ENCODE measurements around the gene BRD7. TPM values are rescaled to one million over a fixed set of nuclear protein-coding genes. Genes with fewer than 3 reads are reported as not detected.

BRD7 gene
- total RNA-seq, 6 experiments from 2014 or later, result 16.9 to 24.1 (median 20.2) TPM

GRCh38 chr16:50270510-50271147, 98.2 kb downstream of the BRD7 start:
- 67% methylated on average over 1 of the region's 13 CpGs for WGBS (ENCODE audit: insufficient coverage, low coverage, low lambda C conversion rate, missing lambda C conversion rate)
- intact Hi-C loops (cut with DNase I), result no loop called here
- TF ChIP-seq POLR2A (IDR thresholded peaks at IDR 0.05), result no peak
- TF ChIP-seq, protein P1, sequence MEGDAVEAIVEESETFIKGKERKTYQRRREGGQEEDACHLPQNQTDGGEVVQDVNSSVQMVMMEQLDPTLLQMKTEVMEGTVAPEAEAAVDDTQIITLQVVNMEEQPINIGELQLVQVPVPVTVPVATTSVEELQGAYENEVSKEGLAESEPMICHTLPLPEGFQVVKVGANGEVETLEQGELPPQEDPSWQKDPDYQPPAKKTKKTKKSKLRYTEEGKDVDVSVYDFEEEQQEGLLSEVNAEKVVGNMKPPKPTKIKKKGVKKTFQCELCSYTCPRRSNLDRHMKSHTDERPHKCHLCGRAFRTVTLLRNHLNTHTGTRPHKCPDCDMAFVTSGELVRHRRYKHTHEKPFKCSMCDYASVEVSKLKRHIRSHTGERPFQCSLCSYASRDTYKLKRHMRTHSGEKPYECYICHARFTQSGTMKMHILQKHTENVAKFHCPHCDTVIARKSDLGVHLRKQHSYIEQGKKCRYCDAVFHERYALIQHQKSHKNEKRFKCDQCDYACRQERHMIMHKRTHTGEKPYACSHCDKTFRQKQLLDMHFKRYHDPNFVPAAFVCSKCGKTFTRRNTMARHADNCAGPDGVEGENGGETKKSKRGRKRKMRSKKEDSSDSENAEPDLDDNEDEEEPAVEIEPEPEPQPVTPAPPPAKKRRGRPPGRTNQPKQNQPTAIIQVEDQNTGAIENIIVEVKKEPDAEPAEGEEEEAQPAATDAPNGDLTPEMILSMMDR (IDR thresholded peaks at IDR 0.05), result no peak
- Histone ChIP-seq H3K27me3 (no peaks in the 10 kb centered on the region), H3K4me3 (no peak overlapping the region), H3K27ac (no peak overlapping the region), H3K36me3 (no peaks in the 10 kb centered on the region), H3K4me1 (no peaks in the 10 kb centered on the region), H3K9me3 (no peaks in the 10 kb centered on the region)
- ATAC-seq (peak in 1 of 4 donors; percentile 39), DNase-seq (peak in 2 of 3 donors; percentile 56 to 57)

DNA sequence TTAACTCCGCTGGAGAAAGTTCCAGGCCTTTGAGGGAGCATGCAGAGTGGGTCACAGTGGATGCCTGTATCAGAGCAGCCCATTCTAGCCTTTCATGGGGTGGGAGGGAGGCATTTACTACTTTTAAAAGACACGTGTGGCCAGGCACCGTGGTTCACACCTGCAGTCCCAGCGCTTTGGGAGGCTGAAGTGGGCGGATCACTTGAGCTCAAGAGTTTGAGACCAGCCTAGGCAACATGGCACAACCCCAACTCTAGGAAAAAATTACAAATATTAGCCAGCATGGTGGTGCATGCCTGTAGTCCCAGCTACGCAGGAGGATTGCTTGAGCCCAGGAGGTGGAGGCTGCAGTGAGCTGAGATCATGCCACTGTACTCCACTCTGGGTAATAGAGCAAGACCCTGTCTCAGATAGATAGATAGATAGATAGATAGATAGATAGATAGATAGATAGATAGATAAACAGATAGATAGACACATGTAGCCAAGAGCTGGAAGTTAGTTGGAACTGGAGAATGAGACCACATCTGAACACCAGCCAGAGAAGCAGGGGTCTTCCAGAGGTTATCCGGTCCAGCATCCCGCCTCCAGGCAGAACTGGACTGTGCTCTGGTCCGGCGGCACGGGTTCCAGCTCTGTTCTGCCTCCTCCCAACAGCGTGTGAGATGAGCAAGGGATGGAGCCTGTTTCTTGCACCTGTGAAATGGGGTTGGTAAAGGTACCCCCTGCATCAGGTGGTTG, 98.8 kb downstream of the BRD7 start:
- no peaks in the 10 kb centered on the region for H3K9me3 ChIP-seq
- no peaks in the 10 kb centered on the region for H3K27me3 ChIP-seq
- ATAC-seq (no peak), DNase-seq (peak in 1 of 3 donors; percentile 43)
- H3K4me3 ChIP-seq, result no peak overlapping the region
- H3K27ac ChIP-seq, result no peak overlapping the region
- WGBS (ENCODE audit: insufficient coverage, low coverage, low lambda C conversion rate, missing lambda C conversion rate), result no CpG with 5 or more reads among the region's 12 CpGs
- no peaks in the 10 kb centered on the region for H3K36me3 ChIP-seq
- H3K4me1 ChIP-seq, result no peaks in the 10 kb centered on the region
- TF ChIP-seq, protein P1 (IDR thresholded peaks at IDR 0.05), result no peak
- no peak for TF ChIP-seq POLR2A (IDR thresholded peaks at IDR 0.05)
- intact Hi-C loops (cut with DNase I), result no loop called here

GRCh38 chr16:50269061-50269705, 99.6 kb downstream of the BRD7 start:
- Histone ChIP-seq H3K9me3 (no peaks in the 10 kb centered on the region), H3K27me3 (no peaks in the 10 kb centered on the region), H3K36me3 (no peaks in the 10 kb centered on the region), H3K27ac (no peak overlapping the region), H3K4me1 (no peaks in the 10 kb centered on the region), H3K4me3 (no peak overlapping the region)
- WGBS (ENCODE audit: insufficient coverage, low coverage, low lambda C conversion rate, missing lambda C conversion rate), result 94% methylated on average over 6 of the region's 13 CpGs
- DNase-seq, result peak in 1 of 3 donors; percentile 42
- ATAC-seq, result no peak
- TF ChIP-seq, protein P1 (IDR thresholded peaks at IDR 0.05), result no peak
- intact Hi-C loops (cut with DNase I), result no loop called here

- no peaks in the 10 kb centered on the region for H3K4me1 ChIP-seq
- TF ChIP-seq, protein P1 (IDR thresholded peaks at IDR 0.05), result no peak
- no peak for TF ChIP-seq POLR2A (IDR thresholded peaks at IDR 0.05)
- H3K36me3 ChIP-seq, result no peaks in the 10 kb centered on the region
- no peak overlapping the region for H3K27ac ChIP-seq
- no peak overlapping the region for H3K4me3 ChIP-seq
- intact Hi-C loops (cut with DNase I), result no loop called here
- H3K9me3 ChIP-seq, result no peaks in the 10 kb centered on the region
- ATAC-seq (no peak), DNase-seq (no peak)
- WGBS (ENCODE audit: insufficient coverage, low coverage, low lambda C conversion rate, missing lambda C conversion rate), result 87% methylated on average over 5 of the region's 5 CpGs
- no peaks in the 10 kb centered on the region for H3K27me3 ChIP-seq
These were observed 100.4 kb downstream of the BRD7 start for GRCh38 chr16:50268352-50268751.

All from right lobe of liver (tissue), 6 donors.